Gastrocnemius medialis (tissue), 4 donors: Measurements from ENCODE around the gene ENOX1.

Experiments
- CTCF ChIP-seq, 5 experiments: fragments of 450-650 bp in 3 of 5; fragments of 200-600 bp in 2 of 5; sonication (generic) in 2 of 5; IDR thresholded peaks in 4 of 5; conservative IDR thresholded peaks in 1 of 5; 1 replicate in 4 of 5; 2 replicates in 1 of 5; pipeline ENCODE4 v1.5.1; 2016 to 2019; ENCODE audit warnings: antibody characterized with exemption in 5 of 5, mild to moderate bottlenecking in 3 of 5, moderate library complexity in 3 of 5
- POLR2A ChIP-seq, 2 donors: fragments of 450-650 bp; IDR thresholded peaks; one replicate each; pipeline ENCODE4 v1.6.1; 2017; ENCODE audit warnings: antibody characterized with exemption in 2 of 2, mild to moderate bottlenecking in 2 of 2, moderate library complexity in 2 of 2

- TF ChIP-seq CTCF (IDR thresholded peaks at IDR 0.05 in 4 of 5, conservative IDR thresholded peaks at IDR 0.05 in 1 of 5) (no peak), POLR2A (IDR thresholded peaks at IDR 0.05) (no peak)
Observed at GRCh38 chr13:43514311-43514710, 272.5 kb downstream of the ENOX1 start.
